Stimulated activated naive CD8-positive, alpha-beta T cell treated with anti-CD3 and anti-CD28 coated beads, Interleukin-15, amount 100 ng/mL, for 72 hours (primary cell): ENCODE results near the gene TBX1.

Experiments
- ATAC-seq: fragments of 150-1000 bp; cut with Tn5 transposase; 2 replicates; pipeline ENCODE4 v1.10.0; 2021; ENCODE audit warnings: mild to moderate bottlenecking, moderate library complexity
- DNase-seq, 2 donors: peaks; one replicate each; pipeline ENCODE4 v3.0.0; 2021 to 2022
- H3K27ac Mint-ChIP-seq, 2 donors: one replicate each; pipeline ENCODE4 v1.8.0; 2022; ENCODE audit warnings: mild to moderate bottlenecking in 2 of 2, mixed read lengths in 2 of 2, moderate library complexity in 2 of 2
- H3K27me3 Mint-ChIP-seq: one replicate; pipeline ENCODE4 v1.8.0; 2022; ENCODE audit warnings: mixed read lengths
- H3K4me1 Mint-ChIP-seq: one replicate; pipeline ENCODE4 v1.8.0; 2022; ENCODE audit warnings: mild to moderate bottlenecking, mixed read lengths
- H3K4me3 Mint-ChIP-seq, 2 donors: one replicate each; pipeline ENCODE4 v1.8.0; 2022; ENCODE audit warnings: mild to moderate bottlenecking in 2 of 2, mixed read lengths in 2 of 2, moderate library complexity in 1 of 2
- H3K9me3 Mint-ChIP-seq, 2 donors: one replicate each; pipeline ENCODE4 v1.8.0; 2022; ENCODE audit warnings: mixed read lengths in 2 of 2

TBX1 gene

DNA sequence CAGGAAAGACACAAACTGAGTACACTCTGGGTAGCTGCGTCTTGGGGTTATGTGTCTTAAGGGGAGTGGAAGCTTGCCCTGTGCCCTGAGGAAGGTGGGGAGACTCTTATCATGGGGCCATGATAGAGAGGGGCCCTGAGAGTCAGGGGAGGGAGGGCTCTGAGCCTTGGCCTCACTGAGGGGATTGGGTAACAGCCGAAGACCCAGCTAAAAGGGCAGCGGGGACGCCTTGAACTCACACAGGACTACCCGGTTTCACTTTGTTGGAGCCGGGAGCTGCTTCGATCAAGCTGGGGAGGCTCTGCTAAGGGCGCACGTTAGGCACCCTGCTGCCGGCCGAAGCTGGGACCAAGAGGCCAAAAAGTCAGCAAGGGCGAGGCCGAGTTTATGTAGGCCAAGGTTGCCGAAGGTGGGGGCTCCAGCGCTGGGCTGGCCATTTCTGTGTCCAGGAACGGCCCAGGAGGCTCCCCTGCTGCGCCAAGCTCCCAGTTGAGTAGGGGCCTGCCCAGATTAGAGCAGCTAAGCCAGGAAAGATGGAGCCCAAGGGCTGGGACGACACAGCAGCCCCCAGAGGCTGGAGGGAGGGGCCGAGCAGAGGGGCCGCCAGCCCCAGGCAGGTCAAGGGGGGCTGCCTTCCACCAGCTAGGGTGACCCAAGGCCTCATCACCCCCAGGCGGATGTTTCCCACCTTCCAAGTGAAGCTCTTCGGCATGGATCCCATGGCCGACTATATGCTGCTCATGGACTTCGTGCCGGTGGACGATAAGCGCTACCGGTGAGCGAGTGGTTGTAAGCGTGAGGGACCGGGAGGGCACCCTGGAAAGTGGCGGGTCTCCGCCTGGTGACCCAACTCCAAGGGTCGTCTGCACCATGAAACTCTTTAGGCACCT, 2.2 kb downstream of the TBX1 start:
- H3K27ac Mint-ChIP-seq: no peak overlapping the region
- peaks cover 88% of the 10 kb centered on the region for H3K27me3 Mint-ChIP-seq
- no peak overlapping the region for H3K4me3 Mint-ChIP-seq
- DNase-seq: no peak
- no peaks in the 10 kb centered on the region for H3K9me3 Mint-ChIP-seq
- H3K4me1 Mint-ChIP-seq: peaks cover 37% of the 10 kb centered on the region
- no peak for ATAC-seq

DNA sequence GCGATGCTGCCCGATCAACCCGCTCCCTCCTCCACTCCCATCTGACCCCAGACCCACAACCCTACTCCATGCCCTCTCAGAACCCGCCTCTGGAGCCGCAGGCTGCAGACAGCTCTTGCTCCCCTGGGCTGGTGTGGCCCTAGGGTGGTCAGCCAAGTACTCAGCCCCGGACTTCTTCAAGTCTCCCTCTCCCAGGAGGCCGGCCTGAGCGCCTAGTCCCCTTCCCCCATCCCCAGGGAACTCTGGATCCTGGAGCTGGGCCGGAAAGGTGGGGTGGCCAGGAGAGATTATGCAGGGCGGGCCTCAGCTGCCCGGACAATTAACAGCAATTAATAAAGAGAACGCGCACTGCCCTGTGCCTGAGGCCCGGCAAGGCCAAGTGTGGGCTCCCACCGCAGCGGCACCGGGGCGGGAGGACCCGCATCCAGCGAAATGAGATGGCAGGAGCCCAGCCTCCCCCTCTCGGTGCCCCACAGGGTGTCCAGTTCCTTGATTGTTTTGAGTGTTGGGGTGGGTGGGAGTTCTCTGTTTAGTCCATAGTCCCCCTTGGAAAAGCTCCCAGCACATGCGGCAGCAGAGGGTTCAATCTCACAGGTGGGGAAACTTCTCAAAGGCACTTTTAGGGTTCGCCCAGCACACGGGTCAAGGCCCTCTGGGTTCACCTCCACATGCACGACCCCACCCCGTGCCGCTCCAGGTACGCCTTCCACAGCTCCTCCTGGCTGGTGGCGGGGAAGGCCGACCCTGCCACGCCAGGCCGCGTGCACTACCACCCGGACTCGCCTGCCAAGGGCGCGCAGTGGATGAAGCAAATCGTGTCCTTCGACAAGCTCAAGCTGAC, 3.1 kb downstream of the TBX1 start:
- peaks cover 88% of the 10 kb centered on the region for H3K27me3 Mint-ChIP-seq
- H3K9me3 Mint-ChIP-seq: no peaks in the 10 kb centered on the region
- H3K4me1 Mint-ChIP-seq: peaks cover 37% of the 10 kb centered on the region
- ATAC-seq (no peak), DNase-seq (no peak)
- H3K4me3 Mint-ChIP-seq: no peak overlapping the region
- H3K27ac Mint-ChIP-seq: no peak overlapping the region

GRCh38 chr22:19764299-19764593, 3.7 kb downstream of the TBX1 start:
- peaks cover 88% of the 10 kb centered on the region for H3K27me3 Mint-ChIP-seq
- H3K4me3 Mint-ChIP-seq: no peak overlapping the region

DNA sequence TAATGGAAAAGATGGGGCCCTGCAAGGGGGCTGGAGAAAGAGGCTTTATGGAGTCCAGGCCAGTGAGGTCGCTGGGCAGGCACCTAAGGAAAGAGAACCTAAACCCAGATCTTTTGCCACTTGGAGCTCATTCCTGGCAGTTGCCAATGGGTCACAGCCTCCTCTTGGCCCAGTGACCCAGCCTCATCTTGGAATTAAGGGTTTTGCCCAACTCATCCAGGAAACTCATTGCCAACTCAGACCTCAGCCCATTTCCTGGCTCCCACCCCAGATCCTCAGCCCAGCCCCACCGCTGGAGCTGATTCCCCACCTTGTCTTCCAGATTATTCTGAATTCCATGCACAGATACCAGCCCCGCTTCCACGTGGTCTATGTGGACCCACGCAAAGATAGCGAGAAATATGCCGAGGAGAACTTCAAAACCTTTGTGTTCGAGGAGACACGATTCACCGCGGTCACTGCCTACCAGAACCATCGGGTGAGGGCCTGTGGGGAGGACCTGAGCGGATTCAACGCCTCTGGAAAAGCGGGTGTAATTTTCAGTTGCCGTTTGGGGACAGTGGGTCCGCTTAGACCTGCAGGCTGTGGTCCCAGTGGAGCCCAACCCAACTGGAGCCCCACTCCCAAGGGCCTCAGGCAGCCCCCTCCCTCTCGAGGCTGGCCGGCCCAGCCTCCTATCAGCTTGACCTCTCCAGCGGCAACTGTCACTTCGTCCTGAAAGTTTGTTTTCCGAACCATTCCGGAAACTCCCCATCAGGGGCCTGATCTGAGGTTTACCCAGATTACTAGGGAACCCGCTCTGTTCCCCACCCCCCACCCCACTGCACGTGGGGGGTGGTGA, 4.3 kb downstream of the TBX1 start:
- H3K4me1 Mint-ChIP-seq: peaks cover 26% of the 10 kb centered on the region
- peak overlapping the region in 1 of 2 donors; percentile 52 for H3K27ac Mint-ChIP-seq
- no peak for DNase-seq
- H3K4me3 Mint-ChIP-seq: no peak overlapping the region
- no peaks in the 10 kb centered on the region for H3K9me3 Mint-ChIP-seq
- peaks cover 88% of the 10 kb centered on the region for H3K27me3 Mint-ChIP-seq
- ATAC-seq: no peak

More at GRCh38 chr22:19764299-19764593, 3.7 kb downstream of the TBX1 start:
- Mint-ChIP-seq H3K9me3 (no peaks in the 10 kb centered on the region), H3K27ac (no peak overlapping the region), H3K4me1 (peaks cover 32% of the 10 kb centered on the region)
- DNase-seq: no peak
- ATAC-seq: no peak

- peaks cover 19% of the 10 kb centered on the region for H3K4me1 Mint-ChIP-seq
- no peaks in the 10 kb centered on the region for H3K9me3 Mint-ChIP-seq
- DNase-seq (no peak), ATAC-seq (peak; percentile 29)
- H3K4me3 Mint-ChIP-seq: peak overlapping the region; percentile 68 to 75
- H3K27me3 Mint-ChIP-seq: peaks cover 89% of the 10 kb centered on the region
- no peak overlapping the region for H3K27ac Mint-ChIP-seq
Measured at GRCh38 chr22:19765477-19766239, 5.1 kb downstream of the TBX1 start.

DNA sequence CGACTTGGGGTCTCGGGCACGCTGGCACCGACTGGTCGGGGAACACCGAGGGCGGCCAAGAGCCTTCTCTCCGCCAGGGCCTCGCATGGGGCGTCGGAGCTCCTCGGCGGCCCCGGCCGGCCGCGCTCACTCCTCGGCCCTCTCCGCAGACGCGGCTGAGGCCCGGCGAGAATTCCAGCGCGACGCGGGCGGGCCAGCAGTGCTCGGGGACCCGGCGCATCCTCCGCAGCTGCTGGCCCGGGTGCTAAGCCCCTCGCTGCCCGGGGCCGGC, 5.6 kb downstream of the TBX1 start:
- no peaks in the 10 kb centered on the region for H3K9me3 Mint-ChIP-seq
- H3K27ac Mint-ChIP-seq: no peak overlapping the region
- peaks cover 19% of the 10 kb centered on the region for H3K4me1 Mint-ChIP-seq
- no peak overlapping the region for H3K4me3 Mint-ChIP-seq
- ATAC-seq: peak; percentile 3
- H3K27me3 Mint-ChIP-seq: peaks cover 94% of the 10 kb centered on the region
- no peak for DNase-seq

DNA sequence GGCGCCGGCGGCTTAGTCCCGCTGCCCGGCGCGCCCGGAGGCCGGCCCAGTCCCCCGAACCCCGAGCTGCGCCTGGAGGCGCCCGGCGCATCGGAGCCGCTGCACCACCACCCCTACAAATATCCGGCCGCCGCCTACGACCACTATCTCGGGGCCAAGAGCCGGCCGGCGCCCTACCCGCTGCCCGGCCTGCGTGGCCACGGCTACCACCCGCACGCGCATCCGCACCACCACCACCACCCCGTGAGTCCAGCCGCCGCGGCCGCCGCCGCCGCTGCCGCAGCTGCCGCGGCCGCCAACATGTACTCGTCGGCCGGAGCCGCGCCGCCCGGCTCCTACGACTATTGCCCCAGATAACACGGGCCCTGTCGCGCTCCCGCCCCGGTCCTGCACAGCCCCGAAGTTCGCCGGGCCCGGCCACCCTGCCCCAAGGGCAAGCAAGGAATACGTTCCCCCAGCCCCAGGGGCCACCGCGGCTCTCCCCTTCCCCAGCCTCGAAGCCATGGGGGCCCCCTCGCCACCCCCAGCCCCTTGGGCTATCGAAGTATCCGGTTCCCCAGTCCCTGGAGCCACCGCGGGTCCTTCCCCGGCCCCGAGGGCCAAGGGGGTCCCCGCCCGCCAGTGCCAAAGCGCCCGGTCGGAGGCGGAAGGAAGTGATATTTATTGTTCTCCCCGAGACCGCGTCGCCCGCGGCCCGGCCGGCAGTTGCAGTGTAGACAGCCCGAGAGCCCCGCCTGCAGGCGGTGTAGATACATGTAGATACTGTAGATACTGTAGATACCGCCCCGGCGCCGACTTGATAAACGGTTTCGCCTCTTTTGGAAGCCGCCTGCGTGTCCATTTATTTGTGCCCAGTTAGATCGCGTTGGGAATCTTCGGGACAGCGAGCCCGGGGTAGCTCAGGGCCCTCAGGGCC, 6.2 kb downstream of the TBX1 start:
- Mint-ChIP-seq H3K27me3 (peaks cover 93% of the 10 kb centered on the region), H3K9me3 (no peaks in the 10 kb centered on the region), H3K4me3 (peak overlapping the region; percentile 68 to 78), H3K4me1 (peaks cover 19% of the 10 kb centered on the region), H3K27ac (no peak overlapping the region)
- DNase-seq (peak; percentile 57 to 72), ATAC-seq (peak; percentile 85)

DNA sequence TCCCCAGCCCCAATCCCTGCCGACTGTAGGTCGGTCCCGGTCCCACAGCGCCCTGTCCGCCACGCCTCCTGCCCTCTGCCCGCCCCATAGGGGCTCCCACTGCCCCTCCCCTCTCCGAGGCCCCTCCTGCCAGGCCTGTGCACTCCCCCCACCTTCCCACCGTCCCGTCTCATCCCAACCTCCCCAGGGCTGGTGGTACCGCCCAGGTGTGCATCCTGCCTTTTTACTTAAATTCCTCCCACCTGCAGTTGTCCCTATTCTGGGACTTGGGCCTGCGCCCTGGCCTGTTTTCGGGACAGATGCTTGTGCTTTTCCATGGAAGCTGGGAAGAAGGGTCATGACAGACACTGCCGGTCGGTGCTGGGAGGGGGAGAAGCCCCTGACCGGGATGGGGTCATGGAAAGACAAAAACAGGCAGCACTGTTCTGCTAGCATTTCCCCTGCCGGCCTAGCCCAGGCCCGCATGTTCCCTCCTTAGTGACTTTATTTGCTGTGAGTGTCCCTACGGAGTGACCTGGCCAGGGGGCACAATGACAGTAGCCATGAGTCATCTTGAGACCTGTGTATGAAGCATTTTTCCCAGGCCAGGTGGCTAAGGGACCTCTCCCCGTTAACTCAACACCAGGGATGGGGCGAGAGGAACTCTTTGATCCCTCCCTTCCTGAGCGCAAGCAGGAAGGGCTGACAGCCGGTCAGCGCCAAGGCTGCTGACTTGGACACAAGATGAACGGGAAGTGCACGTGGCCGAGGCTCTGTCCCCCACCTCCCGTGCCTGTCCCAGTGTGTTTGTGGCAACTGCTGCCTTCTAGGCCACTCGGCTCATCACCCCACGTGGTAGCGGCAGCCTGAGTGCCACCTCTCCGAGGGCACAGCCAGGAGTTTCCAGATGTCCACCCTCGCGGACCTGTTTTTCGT, 7.1 kb downstream of the TBX1 start:
- peaks cover 93% of the 10 kb centered on the region for H3K27me3 Mint-ChIP-seq
- H3K9me3 Mint-ChIP-seq: no peaks in the 10 kb centered on the region
- peaks cover 19% of the 10 kb centered on the region for H3K4me1 Mint-ChIP-seq
- ATAC-seq: peak; percentile 49
- no peak for DNase-seq
- H3K4me3 Mint-ChIP-seq: peak overlapping the region; percentile 64 to 68
- H3K27ac Mint-ChIP-seq: no peak overlapping the region

GRCh38 chr22:19769393-19769715, 8.8 kb downstream of the TBX1 start:
- ATAC-seq (no peak), DNase-seq (no peak)
- Mint-ChIP-seq H3K27me3 (peaks cover 93% of the 10 kb centered on the region), H3K27ac (no peak overlapping the region), H3K4me3 (no peak overlapping the region), H3K4me1 (peaks cover 19% of the 10 kb centered on the region), H3K9me3 (no peaks in the 10 kb centered on the region)

- H3K27me3 Mint-ChIP-seq: peaks cover 87% of the 10 kb centered on the region
- ATAC-seq (no peak), DNase-seq (no peak)
- peaks cover 14% of the 10 kb centered on the region for H3K4me1 Mint-ChIP-seq
- H3K27ac Mint-ChIP-seq: no peak overlapping the region
- no peak overlapping the region for H3K4me3 Mint-ChIP-seq
- H3K9me3 Mint-ChIP-seq: no peaks in the 10 kb centered on the region
Measured at GRCh38 chr22:19770349-19771220, 10.0 kb downstream of the TBX1 start.

DNA sequence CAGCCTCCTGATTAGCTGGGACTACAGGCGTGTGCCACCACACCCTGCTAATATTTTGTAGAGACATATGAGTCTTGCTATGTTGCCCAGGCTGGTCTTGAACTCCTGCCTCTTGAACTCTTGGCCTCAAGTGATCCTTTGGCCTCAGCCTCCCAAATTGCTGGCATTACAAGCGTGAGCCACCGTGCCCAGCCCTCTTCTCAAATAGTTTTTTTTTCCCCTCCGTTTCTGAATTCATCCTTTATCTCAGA, 11.8 kb downstream of the TBX1 start:
- Mint-ChIP-seq H3K9me3 (no peaks in the 10 kb centered on the region), H3K27ac (no peak overlapping the region), H3K4me3 (no peak overlapping the region), H3K4me1 (peaks cover 14% of the 10 kb centered on the region), H3K27me3 (peaks cover 85% of the 10 kb centered on the region)
- ATAC-seq (no peak), DNase-seq (no peak)

DNA sequence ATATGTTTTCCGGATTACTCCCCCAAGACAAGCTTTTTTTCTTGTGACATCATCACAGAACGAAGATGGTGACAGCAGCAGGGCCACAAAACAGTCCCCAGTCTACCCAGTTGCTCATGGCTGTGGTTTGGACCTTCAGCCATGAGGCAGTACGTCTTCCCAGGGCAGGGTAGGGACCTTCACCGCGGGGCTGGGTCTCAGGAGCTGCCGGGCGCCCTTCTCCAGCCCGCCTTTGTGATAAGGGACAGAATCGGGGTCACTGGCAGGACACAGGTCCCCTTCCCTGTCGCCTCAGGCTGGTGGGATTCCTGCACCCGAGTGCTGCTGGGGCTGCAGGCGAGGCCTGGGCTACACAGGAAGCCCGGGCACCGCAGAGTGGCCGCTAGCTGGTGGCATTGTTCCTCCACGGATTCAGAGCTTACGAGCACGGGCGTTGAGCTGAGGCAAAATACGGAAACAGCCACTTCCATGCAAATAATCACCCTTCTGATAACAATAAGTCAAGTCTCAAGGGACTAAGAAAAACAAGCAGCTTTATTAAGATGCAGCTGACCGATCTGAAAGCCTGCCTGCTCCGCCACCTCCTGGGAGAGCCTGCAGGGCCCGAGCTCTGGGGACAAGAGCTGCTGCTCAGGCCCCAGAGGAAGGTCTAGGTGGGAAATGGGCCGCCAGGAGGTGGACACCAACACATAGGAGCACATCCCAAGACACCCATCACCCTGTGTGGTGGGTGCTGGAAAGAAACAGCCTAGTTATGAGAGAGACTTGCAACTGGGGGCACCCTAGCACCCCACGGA, 12.3 kb downstream of the TBX1 start:
- Mint-ChIP-seq H3K9me3 (no peaks in the 10 kb centered on the region), H3K4me1 (peaks cover 9% of the 10 kb centered on the region), H3K27ac (peak overlapping the region in 1 of 2 donors; percentile 54), H3K4me3 (no peak overlapping the region), H3K27me3 (peaks cover 85% of the 10 kb centered on the region)
- DNase-seq (no peak), ATAC-seq (no peak)
